HG02571 (cell line): ENCODE results near the gene TMX2.
"Not testable (repeated sequence)": the region's sequence is repeated elsewhere in the genome, so short reads cannot be mapped to it uniquely, and the experiment has no call there.

Source experiments
- ATAC-seq: cut with Tn5 transposase; IDR thresholded peaks from one replicate; pipeline ENCODE4 v1.9.1; 2021; ENCODE audit warnings: mild to moderate bottlenecking, moderate library complexity; ENCODE audit not compliant: unreplicated experiment

The TMX2 gene, protein sequence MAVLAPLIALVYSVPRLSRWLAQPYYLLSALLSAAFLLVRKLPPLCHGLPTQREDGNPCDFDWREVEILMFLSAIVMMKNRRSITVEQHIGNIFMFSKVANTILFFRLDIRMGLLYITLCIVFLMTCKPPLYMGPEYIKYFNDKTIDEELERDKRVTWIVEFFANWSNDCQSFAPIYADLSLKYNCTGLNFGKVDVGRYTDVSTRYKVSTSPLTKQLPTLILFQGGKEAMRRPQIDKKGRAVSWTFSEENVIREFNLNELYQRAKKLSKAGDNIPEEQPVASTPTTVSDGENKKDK

DNA sequence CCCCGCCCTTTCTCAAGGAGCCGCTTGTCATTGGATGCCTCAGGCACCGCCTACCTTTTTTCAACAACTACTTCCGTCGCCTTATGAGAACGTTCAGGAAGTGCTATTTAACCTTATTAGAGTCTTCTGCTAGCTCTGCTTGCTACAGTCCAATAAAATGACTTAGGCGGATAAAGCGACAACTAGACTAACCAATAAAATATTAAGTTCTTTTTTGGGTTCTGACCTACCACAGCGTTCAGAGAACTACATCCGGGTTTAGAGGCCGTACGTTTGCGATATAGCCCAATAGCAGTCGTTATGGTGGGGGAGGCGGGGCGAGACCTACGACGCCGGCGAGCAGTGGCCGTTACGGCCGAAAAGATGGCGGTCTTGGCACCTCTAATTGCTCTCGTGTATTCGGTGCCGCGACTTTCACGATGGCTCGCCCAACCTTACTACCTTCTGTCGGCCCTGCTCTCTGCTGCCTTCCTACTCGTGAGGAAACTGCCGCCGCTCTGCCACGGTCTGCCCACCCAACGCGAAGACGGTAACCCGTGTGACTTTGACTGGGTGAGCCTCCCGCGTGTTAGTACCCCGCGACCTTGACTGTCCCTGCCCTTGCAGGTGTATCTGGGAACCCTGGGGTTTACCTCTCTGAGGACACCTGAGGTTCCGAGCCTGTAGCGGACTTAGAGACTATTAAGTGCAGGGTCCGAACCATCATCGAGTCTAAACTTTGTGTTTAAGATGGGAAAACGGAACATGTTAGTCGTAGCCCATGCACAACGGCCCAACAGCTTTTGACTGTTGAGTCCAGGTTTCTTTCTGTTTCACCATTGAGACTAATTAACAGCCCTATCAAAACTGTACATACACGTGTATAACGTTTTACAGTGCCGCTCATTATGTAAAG lies at the start of gene TMX2:
TSS of gene TMX2 (plus strand) at position 338 of the 895 bp plus-strand sequence. CDS start at position 364, 26 bp downstream.
- ATAC-seq = peak; percentile 93

DNA sequence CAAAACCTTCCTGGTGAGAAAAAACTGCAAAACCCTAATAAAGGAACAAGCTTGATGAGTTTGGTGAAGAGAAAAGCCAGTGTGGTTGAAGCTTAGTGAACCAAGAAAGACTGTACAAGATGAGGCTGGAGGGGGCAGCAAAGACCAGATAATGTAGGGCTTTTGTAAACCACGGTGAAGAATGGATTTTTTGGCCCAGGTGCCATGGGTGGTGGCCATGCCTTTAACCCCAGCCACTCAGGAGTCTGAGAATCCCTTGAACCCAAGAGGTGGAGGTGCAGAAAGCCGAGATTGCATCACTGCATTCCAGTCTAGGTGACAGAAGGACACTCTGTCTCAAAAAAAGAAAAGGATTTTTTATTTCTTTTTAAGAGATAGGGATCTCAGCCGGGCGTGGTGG lies 49.5 kb upstream of the TMX2 start:
- no peak for ATAC-seq

DNA sequence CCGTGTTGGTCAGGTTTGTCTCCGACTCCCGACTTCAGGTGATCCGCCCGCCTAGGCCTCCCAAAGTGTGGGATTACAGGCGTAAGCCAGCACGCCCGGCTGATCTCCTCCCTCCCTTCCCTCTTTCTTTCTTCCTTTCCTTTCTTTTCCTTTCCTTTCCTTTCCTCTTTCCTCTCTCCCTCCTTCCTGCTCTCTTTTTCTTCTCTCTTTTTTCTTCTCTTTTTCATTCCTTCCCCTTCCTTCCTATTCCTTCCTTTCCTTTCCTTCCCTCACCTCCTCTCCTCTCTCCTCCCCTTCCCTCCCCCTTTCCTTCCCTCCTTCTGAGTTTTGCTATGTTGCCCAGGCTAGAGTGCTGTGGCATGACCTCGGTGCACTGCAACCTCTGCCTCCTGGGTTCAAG lies 48.4 kb upstream of the TMX2 start:
- ATAC-seq = no peak

DNA sequence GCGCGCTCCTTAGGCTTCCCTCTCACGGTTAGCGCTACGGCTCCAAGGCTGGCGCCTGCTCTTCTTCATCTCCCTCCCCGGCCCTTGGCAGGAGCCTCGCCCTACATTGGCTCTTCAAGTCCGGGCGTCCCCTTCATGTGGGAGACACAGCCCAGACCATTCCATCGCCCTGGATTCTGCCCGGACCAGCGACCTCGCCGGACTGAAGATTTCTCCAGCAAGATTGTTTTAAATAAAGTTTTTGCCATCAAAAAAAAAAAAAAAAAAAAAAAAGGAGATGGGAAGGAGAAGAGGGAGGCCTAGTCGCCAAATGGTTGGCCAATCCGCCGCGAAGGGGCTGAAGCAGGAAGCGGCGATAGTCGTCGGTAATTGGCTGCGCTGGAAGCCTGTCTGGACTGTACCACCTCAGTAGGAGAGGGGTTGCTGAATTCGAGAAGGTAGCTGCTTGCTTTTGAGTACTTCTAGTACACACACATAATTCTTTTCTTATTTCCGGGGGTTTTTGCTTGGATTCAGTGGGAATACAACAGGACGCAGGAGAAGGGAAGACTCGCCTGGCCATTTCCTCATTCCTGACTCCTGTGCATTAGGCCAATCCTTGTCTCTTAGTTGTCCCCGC lies 45.2 kb upstream of the TMX2 start:
- ATAC-seq = peak; percentile 63

DNA sequence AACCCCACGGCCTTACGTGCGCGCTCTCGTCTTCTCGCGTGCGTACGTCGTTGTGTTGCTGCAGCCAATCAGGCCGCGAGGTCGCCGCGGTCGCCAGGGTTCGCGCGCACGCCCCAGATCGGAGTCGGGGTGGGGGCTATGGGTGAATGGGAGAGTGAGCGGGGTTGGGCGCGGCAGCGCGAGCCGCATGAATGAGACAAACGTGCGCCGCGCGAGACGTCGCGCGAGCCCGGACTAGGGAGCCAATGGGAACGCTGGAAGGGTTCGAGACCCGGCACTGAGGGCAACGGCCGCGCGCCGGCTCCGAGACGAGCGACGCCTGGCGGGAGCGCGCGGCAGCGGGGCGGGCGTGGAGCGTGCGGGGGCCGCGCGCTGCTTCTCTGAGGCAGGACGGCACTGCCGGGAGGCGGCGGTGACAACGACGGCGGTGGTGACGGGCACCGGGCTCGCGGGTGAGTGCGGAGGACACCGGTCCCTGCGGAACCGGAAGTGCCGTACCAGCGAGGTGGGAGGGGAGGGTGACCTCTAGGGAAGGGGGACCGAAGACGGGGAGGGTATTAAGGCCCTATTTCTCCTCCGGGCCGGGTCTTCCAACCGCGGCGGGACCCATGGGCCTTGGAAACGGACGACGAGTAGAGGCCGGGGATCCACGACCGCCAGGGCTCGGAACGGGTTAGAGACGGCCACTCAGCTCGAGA lies 44.5 kb upstream of the TMX2 start, which contains the start of gene ZDHHC5:
TSS of gene ZDHHC5 (plus strand) at position 379 of the 698 bp plus-strand sequence. CDS start 4,977 bp downstream, outside the sequence.
- peak; percentile 76 for ATAC-seq

DNA sequence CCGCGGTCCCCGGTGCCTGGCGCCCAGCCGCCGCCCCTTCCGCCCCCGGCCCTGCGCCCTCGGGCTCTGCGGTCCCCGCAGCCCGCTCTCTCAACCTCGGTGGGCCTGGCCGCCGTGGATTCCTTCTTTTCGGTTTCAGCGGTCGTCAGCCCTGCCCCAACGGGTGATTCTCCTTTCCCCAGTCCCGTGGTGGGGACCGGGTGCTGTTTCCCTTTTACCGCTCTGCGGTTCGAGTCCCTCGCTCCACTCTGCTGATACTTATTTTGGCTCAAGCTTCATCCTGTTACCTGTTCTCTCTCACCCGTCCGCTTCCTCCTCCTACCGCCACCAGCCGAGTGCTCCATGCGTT lies 44.0 kb upstream of the TMX2 start:
- ATAC-seq = peak; percentile 10

DNA sequence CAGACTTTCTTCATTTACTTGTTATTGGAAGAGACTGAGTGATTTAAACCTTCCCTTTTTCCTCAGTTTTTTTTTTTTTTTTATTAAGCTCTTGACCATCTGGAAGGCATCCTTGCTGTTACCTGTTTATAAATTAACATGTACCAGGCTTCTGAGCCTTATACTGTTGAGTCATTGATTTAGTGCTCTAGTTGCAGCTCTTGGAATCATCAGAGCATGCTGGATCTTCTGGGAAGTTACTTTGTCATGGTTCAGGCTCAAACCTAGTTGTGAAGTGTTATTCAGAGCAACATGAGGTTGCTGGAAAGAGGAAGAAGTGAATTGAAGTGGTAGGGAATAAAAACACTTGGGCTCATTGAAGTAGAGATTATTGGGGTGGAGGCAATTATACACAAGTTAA lies 38.1 kb upstream of the TMX2 start:
- ATAC-seq = no peak

DNA sequence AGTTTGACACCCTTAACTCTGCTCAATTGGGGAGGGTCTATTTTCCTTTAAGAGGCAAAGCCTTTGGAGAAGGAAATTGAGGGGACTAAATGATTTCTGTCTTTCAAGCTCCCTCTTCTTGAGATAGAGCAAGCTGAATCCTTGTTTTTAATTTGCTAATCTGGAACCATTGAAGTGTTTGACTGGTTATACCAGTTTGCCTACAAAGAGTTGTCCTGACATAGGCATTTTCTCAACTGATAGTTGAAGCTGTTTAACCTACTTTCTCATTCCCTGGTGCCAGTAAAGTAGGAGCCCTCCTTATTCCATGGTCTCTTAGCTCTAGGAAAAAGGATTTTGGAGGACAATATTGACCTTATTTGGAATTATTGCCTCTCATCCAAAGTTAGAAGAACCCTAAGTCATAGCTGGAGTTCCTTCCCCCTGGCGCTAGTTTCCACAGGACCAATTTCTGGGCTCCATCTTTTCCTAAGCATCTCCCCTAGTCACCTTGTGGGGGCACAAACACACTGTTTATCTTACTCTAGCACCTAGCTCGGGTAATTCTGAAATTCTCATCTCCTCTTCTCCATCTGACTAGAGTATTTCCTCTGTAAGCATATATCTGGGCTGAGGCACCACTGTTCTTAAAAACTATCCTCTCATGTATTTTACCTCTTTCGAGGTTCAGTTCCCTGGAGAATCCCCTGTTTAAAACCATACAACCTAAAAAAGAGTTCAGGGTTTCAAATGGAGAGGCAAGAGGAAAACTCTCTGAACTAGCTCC lies 37.0 kb upstream of the TMX2 start:
- no peak for ATAC-seq

DNA sequence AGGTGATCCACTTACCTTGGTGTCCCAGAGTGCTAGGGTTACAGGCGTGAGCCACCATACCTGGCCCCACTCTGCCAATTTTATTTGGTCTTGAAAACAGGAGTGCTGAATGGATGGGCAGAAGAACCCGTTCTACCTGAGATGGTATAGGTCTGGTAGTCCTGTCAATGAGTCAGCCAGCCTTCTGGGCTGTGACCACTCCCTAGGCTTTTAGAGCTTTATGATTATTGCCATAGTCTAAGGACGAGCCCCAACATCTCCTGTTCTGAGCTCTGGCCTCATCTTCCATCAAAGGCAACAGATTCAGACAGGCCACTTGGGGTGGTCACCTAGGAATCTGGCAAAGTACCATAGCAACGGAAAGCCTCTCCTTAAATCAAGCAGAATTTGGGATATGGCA lies 33.0 kb upstream of the TMX2 start:
- no peak for ATAC-seq

DNA sequence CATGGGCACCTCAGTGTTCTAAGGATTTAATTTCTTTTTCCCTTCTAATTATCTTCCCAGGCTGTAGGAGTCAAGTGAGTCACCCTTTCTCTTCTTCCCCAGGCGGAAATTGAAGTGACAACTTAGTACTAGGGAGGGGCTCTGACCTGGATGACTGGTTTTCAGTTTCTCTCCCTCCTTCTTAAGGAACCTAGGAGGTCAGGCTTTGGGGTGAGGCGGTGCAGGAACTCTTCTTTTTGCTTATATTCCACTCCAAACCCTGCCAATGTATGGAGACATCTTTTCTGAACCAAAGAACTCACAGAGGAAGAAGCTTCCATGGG lies 31.9 kb upstream of the TMX2 start:
- no peak for ATAC-seq

DNA sequence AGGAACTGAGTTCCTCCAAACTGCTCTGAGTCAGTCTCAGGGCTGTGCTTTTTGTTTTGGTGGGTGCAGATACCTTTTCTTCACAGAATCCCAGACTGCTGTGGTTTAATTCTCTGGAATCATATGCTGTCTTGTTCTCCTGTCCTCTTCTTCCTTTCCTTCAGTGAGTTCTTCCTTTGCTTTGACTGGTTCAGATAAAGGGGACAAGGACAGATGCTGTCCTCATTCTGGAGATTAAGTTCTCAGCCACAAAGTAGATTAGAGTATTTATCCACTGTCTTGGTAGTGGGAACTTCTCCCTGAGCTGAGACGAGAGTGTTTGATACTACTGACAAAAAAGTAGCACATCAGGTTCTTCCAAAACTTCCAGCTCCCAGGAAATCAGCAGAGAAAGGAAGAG lies 31.2 kb upstream of the TMX2 start:
- ATAC-seq = no peak

DNA sequence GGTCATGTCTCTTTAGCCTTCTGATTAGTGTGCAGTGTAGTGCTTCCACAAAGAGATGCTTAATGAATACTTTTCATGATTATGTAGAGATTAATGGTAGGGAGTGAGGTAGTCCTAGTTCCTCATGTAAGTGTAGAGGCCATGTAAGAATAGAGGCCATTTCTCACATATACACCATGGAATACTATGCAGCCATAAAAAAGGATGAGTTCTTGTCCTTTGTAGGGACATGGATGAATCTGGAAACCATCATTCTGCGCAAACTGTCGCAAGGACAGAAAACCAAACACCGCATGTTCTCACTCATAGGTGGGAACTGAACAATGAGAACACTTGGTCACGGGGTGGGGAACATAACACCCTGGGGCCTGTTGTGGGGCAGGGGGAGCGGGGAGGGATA lies 21.9 kb upstream of the TMX2 start:
- not testable (repeated sequence) for ATAC-seq

DNA sequence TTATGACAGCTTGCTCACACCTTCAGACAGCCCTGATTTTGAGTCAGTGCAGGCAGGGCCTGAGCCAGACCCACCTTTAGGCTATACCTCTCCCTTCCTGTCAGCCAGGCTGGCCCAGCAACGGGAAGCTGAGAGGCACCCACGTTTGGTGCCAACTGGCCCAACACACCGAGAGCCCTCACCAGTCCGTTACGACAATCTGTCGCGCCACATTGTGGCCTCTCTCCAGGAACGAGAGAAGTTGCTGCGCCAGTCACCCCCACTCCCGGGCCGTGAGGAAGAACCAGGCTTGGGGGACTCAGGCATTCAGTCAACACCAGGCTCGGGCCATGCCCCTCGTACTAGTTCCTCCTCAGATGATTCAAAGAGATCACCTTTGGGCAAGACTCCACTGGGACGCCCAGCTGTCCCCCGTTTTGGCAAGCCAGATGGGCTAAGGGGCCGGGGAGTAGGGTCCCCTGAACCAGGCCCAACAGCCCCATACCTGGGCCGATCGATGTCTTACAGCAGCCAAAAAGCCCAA lies 13.5 kb upstream of the TMX2 start:
- ATAC-seq = no peak

DNA sequence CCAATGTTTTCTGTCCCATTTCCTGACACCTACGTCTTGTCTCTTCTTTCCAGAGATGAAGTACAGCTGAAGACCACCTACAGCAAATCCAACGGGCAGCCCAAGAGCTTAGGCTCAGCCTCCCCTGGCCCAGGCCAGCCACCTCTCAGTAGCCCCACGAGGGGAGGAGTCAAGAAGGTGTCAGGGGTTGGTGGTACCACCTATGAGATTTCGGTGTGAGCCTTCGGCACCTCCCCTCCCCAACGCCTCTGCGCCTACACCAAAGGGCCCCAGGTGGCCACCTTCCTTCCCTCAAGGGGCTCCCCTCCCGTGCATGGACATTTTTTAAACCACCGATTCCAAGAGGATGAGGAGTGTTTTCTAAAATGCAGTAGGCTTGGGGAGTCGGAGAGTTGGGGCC lies 12.6 kb upstream of the TMX2 start:
- no peak for ATAC-seq

DNA sequence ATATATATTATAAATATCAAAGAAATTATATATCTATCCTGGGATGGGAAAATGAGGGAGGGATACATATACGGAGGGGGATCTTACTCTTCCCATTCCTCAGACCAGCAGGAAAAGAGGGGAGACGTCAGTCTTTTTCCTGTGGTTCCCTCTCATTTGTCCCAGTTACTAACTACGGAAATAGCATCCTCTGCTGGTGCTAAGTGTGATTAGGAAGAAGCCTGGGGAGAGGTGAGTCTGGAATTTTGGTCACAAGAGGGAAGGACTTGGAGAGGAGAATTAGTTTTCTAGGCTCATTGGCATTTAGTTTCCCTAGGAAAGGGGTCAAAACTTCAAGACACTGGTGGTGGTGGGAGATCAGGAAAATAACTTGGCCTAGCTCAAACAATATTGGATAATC lies 12.0 kb upstream of the TMX2 start:
- no peak for ATAC-seq

DNA sequence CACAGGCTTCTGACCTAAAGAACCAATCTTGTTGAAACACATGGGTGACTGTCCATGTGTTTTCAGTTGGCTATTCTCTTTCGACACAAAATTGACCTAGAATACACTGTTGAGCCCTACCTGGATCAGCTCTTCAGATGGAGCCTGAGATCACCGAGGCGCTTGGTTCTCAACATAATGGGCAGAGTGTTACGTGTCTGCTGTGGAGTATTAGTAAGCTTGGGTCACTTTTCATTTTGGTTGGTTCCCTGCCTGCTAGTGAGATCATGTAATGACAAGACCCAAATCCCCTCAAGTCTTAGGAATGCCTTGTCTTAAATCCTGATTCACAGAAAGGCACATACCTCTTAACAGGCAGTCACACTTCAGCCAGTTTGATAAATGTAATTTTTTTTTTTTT lies 9.1 kb upstream of the TMX2 start:
- ATAC-seq = no peak

DNA sequence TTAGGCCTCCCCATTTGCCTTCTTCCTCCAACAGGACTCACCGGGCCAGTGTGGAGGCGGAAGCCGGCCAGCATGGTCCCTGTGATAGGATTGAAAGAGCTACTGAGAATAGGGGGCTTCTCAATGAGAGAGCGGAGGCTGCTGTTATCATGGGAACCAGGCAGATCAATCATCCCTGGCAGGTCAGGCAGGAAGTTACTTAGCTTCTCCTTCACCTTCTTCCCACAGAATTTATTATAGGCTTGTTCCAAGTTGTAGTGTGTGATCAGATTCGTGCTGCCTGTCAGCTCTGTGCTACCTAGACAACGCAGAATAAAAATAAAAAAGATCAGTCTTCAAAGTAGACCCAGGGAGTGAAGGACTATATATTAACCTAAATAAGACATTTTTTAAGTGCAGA lies 7.5 kb upstream of the TMX2 start:
- ATAC-seq = no peak

DNA sequence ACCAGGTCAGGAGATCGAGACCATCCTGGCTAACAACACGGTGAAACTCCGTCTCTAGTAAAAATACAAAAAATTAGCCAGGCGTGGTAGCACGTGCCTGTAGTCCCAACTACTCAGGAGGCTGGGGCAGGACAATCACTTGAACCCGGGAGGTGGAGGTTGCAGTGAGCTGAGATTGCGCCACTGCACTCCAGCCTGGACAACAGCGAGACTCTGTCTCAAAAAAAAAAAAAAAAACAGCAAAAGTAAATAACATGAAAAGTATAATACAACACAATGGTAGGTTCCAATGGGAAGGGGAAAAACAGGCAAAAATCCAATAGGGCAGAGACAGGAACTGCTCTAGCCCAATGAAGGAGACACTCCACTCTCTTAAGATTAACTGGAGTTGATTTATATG lies 7.0 kb upstream of the TMX2 start:
- not testable (repeated sequence) for ATAC-seq

DNA sequence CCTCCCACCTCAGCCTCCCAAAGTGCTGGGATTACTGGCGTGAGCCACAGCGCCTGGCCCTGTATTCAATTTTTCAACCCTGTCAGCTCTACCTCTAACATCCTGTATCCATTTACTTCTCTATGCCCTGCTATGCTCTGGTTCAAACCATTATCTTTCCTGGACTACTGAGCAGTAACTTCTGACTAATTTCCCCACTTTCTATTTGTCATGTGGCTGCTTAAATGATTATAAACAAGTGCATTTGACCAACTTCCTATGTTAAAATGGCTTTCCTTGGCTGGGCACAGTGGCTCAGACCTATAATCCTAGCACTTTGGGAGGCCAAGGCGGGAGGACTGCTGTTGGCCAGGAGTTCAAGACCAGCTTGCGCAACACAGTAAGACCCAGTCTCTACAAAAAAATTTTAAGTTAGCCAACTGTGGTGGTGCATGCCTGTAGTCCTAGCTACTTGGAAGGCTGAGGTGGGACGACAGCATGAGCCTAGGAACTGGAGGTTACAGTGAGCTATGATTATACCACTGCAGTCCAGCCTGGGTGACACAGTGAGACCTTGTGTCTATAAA lies 2.5 kb upstream of the TMX2 start:
- no peak for ATAC-seq
